ENCODE results near the gene SMC4.

DNA sequence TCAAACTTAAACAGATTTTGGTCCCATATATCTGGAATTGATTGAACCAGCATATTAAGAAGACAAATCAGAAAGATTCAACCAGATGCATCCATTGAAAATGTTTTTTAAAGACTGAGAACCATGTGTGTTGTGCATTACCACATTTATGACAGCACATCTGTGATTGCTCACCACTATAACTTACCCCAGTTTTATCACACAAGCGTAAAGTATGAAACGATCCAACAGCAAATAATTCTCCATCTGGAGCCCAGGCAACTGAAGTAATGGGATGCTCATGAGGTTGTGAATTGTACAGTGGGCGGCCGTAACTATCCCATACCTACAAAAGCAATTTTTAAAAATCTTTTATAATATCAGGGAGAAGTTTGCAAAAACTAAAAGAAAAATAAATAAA, 43.6 kb upstream of the SMC4 start:
- no peak for TF ChIP-seq CTCF (IDR thresholded peaks at IDR 0.05; ENCODE audit: low read depth, low read length)
- TF ChIP-seq, protein P1, sequence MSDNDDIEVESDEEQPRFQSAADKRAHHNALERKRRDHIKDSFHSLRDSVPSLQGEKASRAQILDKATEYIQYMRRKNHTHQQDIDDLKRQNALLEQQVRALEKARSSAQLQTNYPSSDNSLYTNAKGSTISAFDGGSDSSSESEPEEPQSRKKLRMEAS (IDR thresholded peaks at IDR 0.05; ENCODE audit: low read depth, low read length): no peak
- TF ChIP-seq POLR2A (IDR thresholded peaks at IDR 0.05; ENCODE audit: extremely low read depth, insufficient read length): no peak

Data from NB4 (cell line).